ENCODE results near the gene ITPRIP.

ITPRIP gene

GRCh38 chr10:104279550-104280259, 58.6 kb downstream of the ITPRIP start:
- no peak for DNase-seq

GRCh38 chr10:104277785-104278184, 60.5 kb downstream of the ITPRIP start:
- no peak for DNase-seq

GRCh38 chr10:104276192-104276591, 62.1 kb downstream of the ITPRIP start:
- DNase-seq: no peak

GRCh38 chr10:104274762-104275721, 63.2 kb downstream of the ITPRIP start:
- peak; percentile 23 for DNase-seq

- no peak for DNase-seq
Observed at GRCh38 chr10:104273899-104274575, 64.2 kb downstream of the ITPRIP start.

- no peak for DNase-seq
Observed at GRCh38 chr10:104273286-104273685, 65.0 kb downstream of the ITPRIP start.

GRCh38 chr10:104268713-104269645, 69.3 kb downstream of the ITPRIP start, which contains the start of gene GSTO2:
Gene GSTO2, plus strand, starts transcription at chr10:104269184. Its CDS starts 5,732 bp downstream, at chr10:104274916.
- DNase-seq: peak; percentile 98

GRCh38 chr10:104268405-104268712, 69.9 kb downstream of the ITPRIP start:
- DNase-seq: peak; percentile 42

- no peak for DNase-seq
Observed at GRCh38 chr10:104267721-104268404, 70.4 kb downstream of the ITPRIP start.

- no peak for DNase-seq
Observed at GRCh38 chr10:104264783-104265182, 73.5 kb downstream of the ITPRIP start.

GRCh38 chr10:104262055-104262454, 76.2 kb downstream of the ITPRIP start:
- no peak for DNase-seq

GRCh38 chr10:104260775-104261115, 77.5 kb downstream of the ITPRIP start:
- no peak for DNase-seq

GRCh38 chr10:104259999-104260774, 78.1 kb downstream of the ITPRIP start:
- no peak for DNase-seq

Data from NCI-H82 (cell line).